GM18526 (cell line): ENCODE data around the gene USH1G.
A peak's percentile ranks its signal among the peaks of the same experiment; 100 is the strongest.

Source experiments
- POLR2A ChIP-seq: IDR thresholded peaks from 3 replicates; pipeline ENCODE4 v1.6.1; 2011; ENCODE audit not compliant: insufficient read length; ENCODE audit errors: extremely low read depth

The USH1G gene

GRCh38 chr17:74877592-74878548 lies 45.2 kb downstream of the USH1G start:
- no peak for TF ChIP-seq POLR2A

GRCh38 chr17:74875977-74876593 lies 47.0 kb downstream of the USH1G start:
- no peak for TF ChIP-seq POLR2A

GRCh38 chr17:74875155-74875976 lies 47.7 kb downstream of the USH1G start:
- TF ChIP-seq POLR2A, result no peak

GRCh38 chr17:74874615-74875037 lies 48.4 kb downstream of the USH1G start:
- TF ChIP-seq POLR2A, result no peak

GRCh38 chr17:74873874-74874614 lies 49.0 kb downstream of the USH1G start:
- no peak for TF ChIP-seq POLR2A

- peak; percentile 98 for TF ChIP-seq POLR2A
These were observed 49.8 kb downstream of the USH1G start for GRCh38 chr17:74873037-74873873.

- peak; percentile 92 for TF ChIP-seq POLR2A
These were observed 50.6 kb downstream of the USH1G start, which contains the start of gene FDXR for GRCh38 chr17:74872313-74873036. Gene FDXR, minus strand, starts transcription at chr17:74872994. Its CDS starts 50 bp downstream, at chr17:74872944.

- TF ChIP-seq POLR2A, result no peak
These were observed 51.5 kb downstream of the USH1G start for GRCh38 chr17:74871356-74872076.

GRCh38 chr17:74870512-74870911 lies 52.5 kb downstream of the USH1G start:
- no peak for TF ChIP-seq POLR2A

- no peak for TF ChIP-seq POLR2A
These were observed 54.2 kb downstream of the USH1G start for GRCh38 chr17:74868908-74869255.

- no peak for TF ChIP-seq POLR2A
These were observed 54.7 kb downstream of the USH1G start for GRCh38 chr17:74868251-74868907.

GRCh38 chr17:74866198-74866835 lies 56.7 kb downstream of the USH1G start:
- TF ChIP-seq POLR2A, result no peak
